Right lung (tissue), 5 donors: ENCODE data around the gene CYLD. TPM values are rescaled to one million over a fixed set of nuclear protein-coding genes. Genes with fewer than 3 reads are reported as not detected.

Source experiments
- DNase-seq, 2 donors: peaks; one replicate each; pipeline ENCODE4 v3.0.0-alpha.2; 2013
- polyA plus RNA-seq, 5 donors: library from polyadenylated mRNA; unstranded; fragments of 120-200 nt; gene quantifications; one replicate each; pipeline versions ENCODE4 v1.2.1 to v1.2.3, GENCODE V29; 2013; ENCODE audit warnings: inconsistent platforms in 1 of 5, low replicate concordance in 1 of 5; ENCODE audit not compliant: insufficient read length in 5 of 5, insufficient read depth in 1 of 5

Gene CYLD
- polyA plus RNA-seq, 5 donors = 21.4 to 39.3 (median 28.9) TPM

- DNase-seq = no peak
These were observed 75.1 kb downstream of the CYLD start for GRCh38 chr16:50816901-50817555.

GRCh38 chr16:50818380-50818779 is 76.5 kb downstream of the CYLD start:
- DNase-seq = no peak

GRCh38 chr16:50819706-50820105 is 77.8 kb downstream of the CYLD start:
- no peak for DNase-seq

GRCh38 chr16:50820225-50820624 is 78.3 kb downstream of the CYLD start:
- DNase-seq = no peak

- no peak for DNase-seq
These were observed 79.7 kb downstream of the CYLD start for GRCh38 chr16:50821586-50821985.

GRCh38 chr16:50822671-50823070 is 80.8 kb downstream of the CYLD start:
- DNase-seq = no peak

GRCh38 chr16:50826797-50827316 is 85.0 kb downstream of the CYLD start:
- no peak for DNase-seq

GRCh38 chr16:50828164-50828702 is 86.3 kb downstream of the CYLD start:
- DNase-seq = no peak

- no peak for DNase-seq
These were observed 88.8 kb downstream of the CYLD start for GRCh38 chr16:50830698-50831097.

GRCh38 chr16:50831751-50832150 is 89.9 kb downstream of the CYLD start:
- no peak for DNase-seq

- DNase-seq = no peak
These were observed 92.0 kb downstream of the CYLD start for GRCh38 chr16:50833929-50834328.

- no peak for DNase-seq
These were observed 92.8 kb downstream of the CYLD start for GRCh38 chr16:50834701-50835100.

GRCh38 chr16:50835358-50836060 is 93.6 kb downstream of the CYLD start:
- DNase-seq = no peak

- no peak for DNase-seq
These were observed 94.3 kb downstream of the CYLD start for GRCh38 chr16:50836121-50836621.

- DNase-seq = no peak
These were observed 95.4 kb downstream of the CYLD start for GRCh38 chr16:50837324-50837723.

- DNase-seq = no peak
These were observed 96.3 kb downstream of the CYLD start for GRCh38 chr16:50838165-50838564.

- DNase-seq = no peak
These were observed 97.0 kb downstream of the CYLD start for GRCh38 chr16:50838885-50839284.

- no peak for DNase-seq
These were observed 97.5 kb downstream of the CYLD start for GRCh38 chr16:50839356-50839755.

- DNase-seq = no peak
These were observed 98.2 kb downstream of the CYLD start for GRCh38 chr16:50839920-50840729.

- DNase-seq = no peak
These were observed 99.4 kb downstream of the CYLD start for GRCh38 chr16:50841081-50841886.

- no peak for DNase-seq
These were observed 100.2 kb downstream of the CYLD start for GRCh38 chr16:50842013-50842505.
